GM12878 (cell line): ENCODE data around the gene NPAS4.

Source experiments
- CBFB ChIP-seq: IDR thresholded peaks from 2 replicates; pipeline ENCODE4 v1.6.1; 2016; ENCODE audit warnings: antibody characterized with exemption, low read depth
- EED ChIP-seq: sonication (generic); IDR thresholded peaks from 2 replicates; pipeline ENCODE4 v1.6.1; 2016; ENCODE audit warnings: antibody characterized with exemption, low read depth
- ESRRA ChIP-seq: IDR thresholded peaks from 2 replicates; pipeline ENCODE4 v1.6.1; 2012; ENCODE audit warnings: mild to moderate bottlenecking, low read length, improper control_type of control experiment
- GABPA ChIP-seq: IDR thresholded peaks from 2 replicates; pipeline ENCODE4 v1.6.1; 2014; ENCODE audit warnings: antibody characterized with exemption, low read depth, mild to moderate bottlenecking, inconsistent platforms
- MEF2A ChIP-seq: IDR thresholded peaks from 2 replicates; pipeline ENCODE4 v1.6.1; 2011; ENCODE audit warnings: low read depth, mild to moderate bottlenecking, low read length, moderate library complexity; ENCODE audit not compliant: insufficient read depth
- POLR2A ChIP-seq: IDR thresholded peaks from 2 replicates; pipeline ENCODE4 v1.6.1; 2011; ENCODE audit warnings: low read depth, mild to moderate bottlenecking, low read length
- POLR2AphosphoS5 ChIP-seq: IDR thresholded peaks from 2 replicates; pipeline ENCODE4 v1.6.1; 2011; ENCODE audit warnings: mild to moderate bottlenecking, low read length, inconsistent platforms
- TF ChIP-seq, protein P1 (sequence below): IDR thresholded peaks from 2 replicates; pipeline ENCODE4 v1.6.1; 2011; ENCODE audit warnings: low read depth, low read length, improper control_type of control experiment, borderline replicate concordance
- TF ChIP-seq, protein P2 (sequence below), 3 experiments: IDR thresholded peaks in 2 of 3; conservative IDR thresholded peaks in 1 of 3; 2 replicates each; pipeline ENCODE4 v1.5.1; 2011; ENCODE audit warnings: low read depth in 3 of 3, low read length in 3 of 3, mild to moderate bottlenecking in 3 of 3, control low read depth in 2 of 3, moderate library complexity in 2 of 3, inconsistent platforms in 1 of 3, mixed read lengths in 1 of 3; ENCODE audit not compliant: control insufficient read depth in 2 of 3, insufficient read depth in 1 of 3; ENCODE audit errors: extremely low read depth in 1 of 3
- TF ChIP-seq, protein P3 (sequence below): IDR thresholded peaks from 2 replicates; pipeline ENCODE4 v1.6.1; 2012; ENCODE audit warnings: low read depth, low read length, improper control_type of control experiment
- TF ChIP-seq, protein P4 (sequence below): fragments of 450-650 bp; IDR thresholded peaks from 2 replicates; pipeline ENCODE4 v1.6.1; 2017; ENCODE audit warnings: mild to moderate bottlenecking, low read depth, inconsistent platforms; ENCODE audit not compliant: poor library complexity, severe bottlenecking

DNA sequence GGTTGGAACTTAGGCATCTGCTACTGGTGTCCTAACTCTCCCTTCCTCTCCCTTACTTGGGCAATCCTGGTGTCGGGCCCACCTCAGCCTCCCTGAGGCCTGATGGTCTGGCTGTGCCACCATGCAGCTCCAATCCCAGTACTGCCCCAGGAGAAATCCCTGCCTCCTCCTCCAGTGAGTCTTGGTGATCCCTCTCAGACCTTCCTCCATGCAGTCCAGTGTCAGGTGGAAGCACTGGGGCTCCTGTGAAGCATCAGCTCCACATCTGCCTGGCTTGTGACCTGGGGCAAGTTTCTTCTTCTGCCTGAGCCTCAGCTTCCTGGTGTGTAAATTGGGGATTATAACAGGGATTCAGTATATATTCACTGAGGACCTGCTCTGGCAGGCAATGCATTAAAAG, 44.1 kb downstream of the NPAS4 start:
- TF ChIP-seq CBFB (no peak), MEF2A (no peak), POLR2A (no peak), EED (no peak), ESRRA (no peak), GABPA (no peak), POLR2AphosphoS5 (no peak)
- TF ChIP-seq, protein P1, sequence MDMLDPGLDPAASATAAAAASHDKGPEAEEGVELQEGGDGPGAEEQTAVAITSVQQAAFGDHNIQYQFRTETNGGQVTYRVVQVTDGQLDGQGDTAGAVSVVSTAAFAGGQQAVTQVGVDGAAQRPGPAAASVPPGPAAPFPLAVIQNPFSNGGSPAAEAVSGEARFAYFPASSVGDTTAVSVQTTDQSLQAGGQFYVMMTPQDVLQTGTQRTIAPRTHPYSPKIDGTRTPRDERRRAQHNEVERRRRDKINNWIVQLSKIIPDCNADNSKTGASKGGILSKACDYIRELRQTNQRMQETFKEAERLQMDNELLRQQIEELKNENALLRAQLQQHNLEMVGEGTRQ = no peak
- TF ChIP-seq, protein P2, sequence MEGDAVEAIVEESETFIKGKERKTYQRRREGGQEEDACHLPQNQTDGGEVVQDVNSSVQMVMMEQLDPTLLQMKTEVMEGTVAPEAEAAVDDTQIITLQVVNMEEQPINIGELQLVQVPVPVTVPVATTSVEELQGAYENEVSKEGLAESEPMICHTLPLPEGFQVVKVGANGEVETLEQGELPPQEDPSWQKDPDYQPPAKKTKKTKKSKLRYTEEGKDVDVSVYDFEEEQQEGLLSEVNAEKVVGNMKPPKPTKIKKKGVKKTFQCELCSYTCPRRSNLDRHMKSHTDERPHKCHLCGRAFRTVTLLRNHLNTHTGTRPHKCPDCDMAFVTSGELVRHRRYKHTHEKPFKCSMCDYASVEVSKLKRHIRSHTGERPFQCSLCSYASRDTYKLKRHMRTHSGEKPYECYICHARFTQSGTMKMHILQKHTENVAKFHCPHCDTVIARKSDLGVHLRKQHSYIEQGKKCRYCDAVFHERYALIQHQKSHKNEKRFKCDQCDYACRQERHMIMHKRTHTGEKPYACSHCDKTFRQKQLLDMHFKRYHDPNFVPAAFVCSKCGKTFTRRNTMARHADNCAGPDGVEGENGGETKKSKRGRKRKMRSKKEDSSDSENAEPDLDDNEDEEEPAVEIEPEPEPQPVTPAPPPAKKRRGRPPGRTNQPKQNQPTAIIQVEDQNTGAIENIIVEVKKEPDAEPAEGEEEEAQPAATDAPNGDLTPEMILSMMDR (IDR thresholded peaks at IDR 0.05 in 2 of 3, conservative IDR thresholded peaks at IDR 0.05 in 1 of 3; ENCODE audit: control insufficient read depth in 2 of 3, extremely low read depth in 1 of 3, insufficient read depth in 1 of 3, low read depth in 3 of 3, low read length in 3 of 3) = no peak
- TF ChIP-seq, protein P3, sequence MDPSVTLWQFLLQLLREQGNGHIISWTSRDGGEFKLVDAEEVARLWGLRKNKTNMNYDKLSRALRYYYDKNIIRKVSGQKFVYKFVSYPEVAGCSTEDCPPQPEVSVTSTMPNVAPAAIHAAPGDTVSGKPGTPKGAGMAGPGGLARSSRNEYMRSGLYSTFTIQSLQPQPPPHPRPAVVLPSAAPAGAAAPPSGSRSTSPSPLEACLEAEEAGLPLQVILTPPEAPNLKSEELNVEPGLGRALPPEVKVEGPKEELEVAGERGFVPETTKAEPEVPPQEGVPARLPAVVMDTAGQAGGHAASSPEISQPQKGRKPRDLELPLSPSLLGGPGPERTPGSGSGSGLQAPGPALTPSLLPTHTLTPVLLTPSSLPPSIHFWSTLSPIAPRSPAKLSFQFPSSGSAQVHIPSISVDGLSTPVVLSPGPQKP = no peak
- TF ChIP-seq, protein P4, sequence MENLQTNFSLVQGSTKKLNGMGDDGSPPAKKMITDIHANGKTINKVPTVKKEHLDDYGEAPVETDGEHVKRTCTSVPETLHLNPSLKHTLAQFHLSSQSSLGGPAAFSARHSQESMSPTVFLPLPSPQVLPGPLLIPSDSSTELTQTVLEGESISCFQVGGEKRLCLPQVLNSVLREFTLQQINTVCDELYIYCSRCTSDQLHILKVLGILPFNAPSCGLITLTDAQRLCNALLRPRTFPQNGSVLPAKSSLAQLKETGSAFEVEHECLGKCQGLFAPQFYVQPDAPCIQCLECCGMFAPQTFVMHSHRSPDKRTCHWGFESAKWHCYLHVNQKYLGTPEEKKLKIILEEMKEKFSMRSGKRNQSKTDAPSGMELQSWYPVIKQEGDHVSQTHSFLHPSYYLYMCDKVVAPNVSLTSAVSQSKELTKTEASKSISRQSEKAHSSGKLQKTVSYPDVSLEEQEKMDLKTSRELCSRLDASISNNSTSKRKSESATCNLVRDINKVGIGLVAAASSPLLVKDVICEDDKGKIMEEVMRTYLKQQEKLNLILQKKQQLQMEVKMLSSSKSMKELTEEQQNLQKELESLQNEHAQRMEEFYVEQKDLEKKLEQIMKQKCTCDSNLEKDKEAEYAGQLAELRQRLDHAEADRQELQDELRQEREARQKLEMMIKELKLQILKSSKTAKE = no peak
